HG03520 (cell line): ENCODE data around the gene GNG7.
"Not testable (repeated sequence)": the region's sequence is repeated elsewhere in the genome, so short reads cannot be mapped to it uniquely, and the experiment has no call there.

ENCODE experiments used
- ATAC-seq: cut with Tn5 transposase; IDR thresholded peaks from one replicate; pipeline ENCODE4 v1.9.1; 2021; ENCODE audit warnings: mild to moderate bottlenecking, moderate library complexity; ENCODE audit not compliant: unreplicated experiment

Gene GNG7

GRCh38 chr19:2543072-2543462 lies 159.4 kb downstream of the GNG7 start:
- ATAC-seq, result not testable (repeated sequence)

- no peak for ATAC-seq
Measured at GRCh38 chr19:2542341-2543069, 160.0 kb downstream of the GNG7 start.

DNA sequence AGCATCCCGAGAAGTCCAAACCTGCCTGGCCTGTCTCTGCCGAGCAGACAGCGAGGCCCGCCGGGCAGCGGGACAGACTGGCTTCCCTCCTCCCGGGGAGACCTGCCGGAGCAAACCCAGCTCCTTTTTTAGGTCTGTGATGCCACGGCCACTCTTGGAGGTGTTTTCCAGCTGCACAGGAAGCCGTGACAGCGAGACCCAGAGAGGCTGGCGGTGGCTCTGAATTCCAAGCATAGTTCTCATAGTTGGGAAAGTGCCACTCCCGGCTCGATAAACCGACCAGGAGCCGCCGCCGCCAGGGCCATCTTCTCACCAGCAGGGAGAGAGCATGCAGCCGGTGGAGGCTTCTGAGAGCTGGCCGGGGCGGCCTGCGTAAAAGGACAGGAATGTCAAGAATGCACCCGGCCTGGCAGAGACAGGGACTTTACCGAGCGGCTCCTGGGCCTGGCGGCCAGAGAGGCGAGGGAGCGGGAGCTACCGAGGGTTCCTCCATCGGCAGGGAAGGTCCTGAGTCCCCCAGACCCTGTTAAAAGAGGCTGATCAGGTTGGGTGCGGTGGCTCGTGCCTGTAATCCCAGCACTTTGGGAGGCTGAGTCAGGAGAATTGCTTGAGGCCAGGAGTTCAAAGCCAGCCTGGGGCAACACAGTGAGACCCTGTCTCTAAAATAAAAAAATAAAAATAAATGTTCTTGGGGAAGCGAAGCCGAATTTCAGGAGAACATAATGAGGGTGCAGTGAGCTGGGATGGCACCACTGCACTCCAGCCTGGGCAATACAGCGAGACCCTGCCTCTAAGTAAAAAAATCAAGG lies 161.6 kb downstream of the GNG7 start:
- ATAC-seq, result no peak

GRCh38 chr19:2540251-2540645 lies 162.2 kb downstream of the GNG7 start:
- ATAC-seq, result no peak

GRCh38 chr19:2538096-2538757 lies 164.3 kb downstream of the GNG7 start:
- no peak for ATAC-seq

GRCh38 chr19:2537584-2537983 lies 164.9 kb downstream of the GNG7 start:
- not testable (repeated sequence) for ATAC-seq

GRCh38 chr19:2536461-2536860 lies 166.0 kb downstream of the GNG7 start:
- no peak for ATAC-seq

GRCh38 chr19:2534423-2535013 lies 168.0 kb downstream of the GNG7 start:
- ATAC-seq, result no peak

GRCh38 chr19:2533686-2534422 lies 168.6 kb downstream of the GNG7 start:
- no peak for ATAC-seq

- no peak for ATAC-seq
Measured at GRCh38 chr19:2533072-2533425, 169.4 kb downstream of the GNG7 start.

GRCh38 chr19:2532252-2533071 lies 170.0 kb downstream of the GNG7 start:
- no peak for ATAC-seq

DNA sequence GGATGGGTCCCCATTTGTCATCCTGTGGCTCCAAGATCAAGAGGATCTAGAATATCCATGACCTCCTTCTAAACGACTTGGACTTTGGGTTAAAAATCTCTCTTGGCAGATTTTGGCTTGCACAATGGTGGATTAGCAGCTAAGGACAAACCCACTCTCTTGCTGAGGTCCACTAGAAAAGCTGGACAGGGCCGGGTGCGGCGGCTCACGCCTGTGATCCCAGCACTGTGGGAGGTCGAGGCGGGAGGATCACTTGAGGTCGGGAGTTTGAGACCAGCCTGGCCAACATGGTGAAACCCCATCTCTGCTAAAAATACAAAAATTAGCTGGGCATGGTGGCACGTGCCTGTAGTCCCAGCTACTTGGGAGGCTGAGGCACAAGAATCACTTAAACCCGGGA lies 172.6 kb downstream of the GNG7 start:
- ATAC-seq, result not testable (repeated sequence)

- ATAC-seq, result no peak
Measured at GRCh38 chr19:2529473-2529918, 173.0 kb downstream of the GNG7 start.

DNA sequence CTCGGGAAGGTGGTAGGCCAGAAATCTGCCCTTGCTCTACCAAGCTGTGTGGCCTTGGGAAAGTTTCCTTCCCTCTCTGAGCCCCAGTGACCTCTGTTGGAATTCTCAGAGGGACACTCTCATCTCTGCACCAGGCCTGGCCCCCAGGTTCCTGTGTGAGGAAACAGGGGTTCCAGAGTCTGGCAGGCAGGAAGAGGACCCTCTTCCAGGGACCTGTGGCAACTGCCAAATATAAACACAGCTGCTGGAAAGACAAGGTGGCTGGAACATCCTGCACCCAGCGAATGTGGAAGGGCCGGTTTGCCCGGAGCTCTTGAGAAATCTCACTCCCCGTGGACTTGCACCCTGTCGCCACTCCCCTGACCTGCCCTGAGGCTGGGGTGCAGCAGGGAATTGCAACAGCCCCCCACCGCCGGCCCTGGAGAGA lies 173.8 kb downstream of the GNG7 start:
- ATAC-seq, result no peak

DNA sequence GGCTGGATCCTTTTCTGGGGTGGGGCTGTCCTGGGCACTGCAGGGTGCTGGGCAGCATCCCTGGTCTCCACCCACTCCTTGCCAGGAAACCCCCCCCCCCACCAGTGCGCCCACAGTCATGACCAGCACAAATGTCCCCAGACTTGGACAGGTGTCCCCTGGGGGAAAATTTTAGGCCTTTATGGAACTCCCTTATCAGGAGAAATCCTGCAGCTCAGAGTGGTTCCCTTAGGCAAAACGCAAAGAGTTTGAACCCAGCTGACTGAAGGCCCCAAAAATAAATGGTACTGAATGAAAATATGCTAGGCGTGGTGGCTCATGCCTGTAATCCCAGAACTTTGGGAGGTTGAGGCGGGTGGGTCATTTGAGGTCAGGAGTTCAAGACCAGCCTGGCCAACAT lies 174.8 kb downstream of the GNG7 start:
- no peak for ATAC-seq

DNA sequence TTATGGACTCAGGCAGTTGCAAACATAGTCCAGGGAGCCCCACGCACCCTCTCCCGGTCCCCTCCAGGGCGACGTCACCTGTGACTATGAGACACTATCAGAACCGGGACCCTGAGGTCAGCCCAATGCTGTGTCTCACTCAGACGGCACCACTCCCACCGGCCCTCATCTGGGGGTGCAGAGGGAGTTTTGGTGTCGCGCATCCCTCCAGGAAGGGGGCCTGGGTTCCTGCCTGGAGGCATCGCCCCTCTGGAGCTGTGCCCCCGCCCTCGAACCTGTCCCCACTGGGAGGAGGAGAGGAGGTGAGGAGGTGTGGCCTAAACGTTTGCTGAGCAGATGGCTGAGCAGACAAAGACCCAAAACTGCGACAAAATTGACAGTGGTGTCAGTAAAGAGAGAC lies 175.3 kb downstream of the GNG7 start:
- no peak for ATAC-seq

DNA sequence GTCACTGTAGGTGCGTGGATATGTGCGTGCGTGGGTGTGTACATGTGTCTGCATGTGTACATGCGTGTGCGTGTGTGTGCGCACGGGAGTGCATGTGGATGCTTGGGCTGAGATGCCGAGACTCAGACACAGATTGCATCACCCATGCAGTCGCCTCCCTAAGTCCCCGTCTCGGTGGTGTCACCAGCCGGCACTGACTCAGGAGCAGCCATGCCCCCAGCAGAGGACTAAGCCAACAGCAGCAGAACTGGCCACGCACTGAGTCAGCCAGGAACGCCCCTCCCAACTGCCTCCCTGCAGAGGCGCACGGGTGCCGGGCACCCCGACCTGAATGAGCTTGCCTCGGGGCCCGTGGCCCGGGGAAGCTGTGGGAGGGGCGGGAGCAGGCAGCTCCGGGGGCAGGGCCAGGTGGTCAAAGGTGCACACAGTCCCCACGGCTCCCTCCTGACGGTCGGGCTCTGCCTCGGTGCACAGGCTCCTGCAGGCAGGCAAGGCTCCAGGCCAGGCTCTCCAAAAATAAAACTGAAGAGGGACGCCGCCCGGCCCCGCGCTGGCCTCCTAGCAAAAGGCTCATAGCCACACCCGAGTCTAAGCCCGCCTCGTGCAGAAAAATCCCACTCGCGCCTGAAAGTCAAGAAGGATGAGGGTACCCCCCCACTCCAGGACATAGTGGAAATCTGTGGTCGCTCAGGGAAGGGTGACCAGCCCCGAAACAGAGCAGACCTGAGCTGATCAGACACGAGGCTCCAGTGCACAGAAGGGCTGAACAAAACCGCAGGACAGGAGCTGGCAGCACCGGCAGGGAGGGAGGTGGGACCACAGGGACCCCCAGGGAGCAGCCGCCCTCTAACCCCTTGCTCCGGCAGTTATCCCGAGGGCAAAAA lies 177.4 kb downstream of the GNG7 start:
- no peak for ATAC-seq

DNA sequence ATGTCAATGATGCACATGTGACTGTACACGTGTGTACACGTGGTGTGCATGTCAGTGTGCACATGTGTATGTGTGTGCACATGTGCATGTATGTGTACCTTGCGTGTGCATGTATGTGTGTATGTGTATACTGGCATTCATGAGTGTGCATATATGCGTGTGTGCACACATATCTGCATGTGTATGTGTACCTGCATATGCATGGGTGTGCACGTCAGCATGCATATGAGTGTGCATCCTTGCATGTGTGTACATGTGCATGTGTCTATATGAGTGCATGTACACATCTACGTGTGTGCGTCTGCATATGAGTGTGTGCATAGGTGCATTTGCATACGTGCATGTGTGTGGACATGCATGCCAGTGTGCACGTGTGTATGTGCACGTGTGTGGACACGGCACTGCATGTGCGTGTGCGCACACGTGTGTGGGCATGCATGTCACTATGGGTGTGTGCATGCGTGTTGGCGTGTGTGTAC lies 178.1 kb downstream of the GNG7 start:
- no peak for ATAC-seq
